Natural killer cell treated with Interleukin-12 subunit alpha and Interleukin-12 subunit beta and Interleukin-15 and Interleukin-18, amount 100 ng/mL, for 72 hours (primary cell): Measurements from ENCODE around the gene EML4. TPM values are rescaled to one million over a fixed set of nuclear protein-coding genes. Genes with fewer than 3 reads are reported as not detected.

Experiments used
- ATAC-seq, 2 donors: fragments of 150-1000 bp; cut with Tn5 transposase in 1 of 2; sonication (Bioruptor Pico), chemical (Tn5 transposase) in 1 of 2; 2 replicates each; pipeline ENCODE4 v1.10.0; 2021
- DNase-seq: peaks from one replicate; pipeline ENCODE4 v3.0.0; 2022; ENCODE audit warnings: low spot score
- H3K27ac Mint-ChIP-seq, 2 donors: 1 replicate in 1 of 2; 2 replicates in 1 of 2; pipeline ENCODE4 v1.8.0; 2022; ENCODE audit warnings: mixed read lengths in 2 of 2, mild to moderate bottlenecking in 1 of 2, moderate library complexity in 1 of 2
- H3K27me3 Mint-ChIP-seq, 2 donors: 1 replicate in 1 of 2; 2 replicates in 1 of 2; pipeline ENCODE4 v1.8.0; 2022; ENCODE audit warnings: mixed read lengths in 2 of 2
- H3K36me3 Mint-ChIP-seq: one replicate; pipeline ENCODE4 v1.8.0; 2022; ENCODE audit warnings: mixed read lengths
- H3K4me1 Mint-ChIP-seq, 2 donors: 1 replicate in 1 of 2; 2 replicates in 1 of 2; pipeline ENCODE4 v1.8.0; 2022; ENCODE audit warnings: low read depth in 2 of 2, mixed read lengths in 2 of 2, mild to moderate bottlenecking in 1 of 2
- H3K4me3 Mint-ChIP-seq: one replicate; pipeline ENCODE4 v1.8.0; 2022; ENCODE audit warnings: mixed read lengths
- H3K9me3 Mint-ChIP-seq: 2 replicates; pipeline ENCODE4 v1.8.0; 2022; ENCODE audit warnings: mixed read lengths
- total RNA-seq, 2 donors: library from RNA; stranded (reverse); gene quantifications; one replicate each; pipeline ENCODE4 v1.2.3, GENCODE V29; 2022

The EML4 gene
- total RNA-seq, 2 donors from 2014 or later, result 73.4 to 140 TPM

GRCh38 chr2:42147641-42148274, 21.4 kb upstream of the EML4 start:
- Mint-ChIP-seq H3K27me3 (no peaks in the 10 kb centered on the region), H3K36me3 (no peaks in the 10 kb centered on the region), H3K4me3 (no peak overlapping the region), H3K9me3 (no peaks in the 10 kb centered on the region), H3K4me1 (peaks cover 6 to 9% of the 10 kb centered on the region in 2 donors), H3K27ac (no peak overlapping the region)
- DNase-seq (no peak), ATAC-seq (no peak)

GRCh38 chr2:42150159-42150558, 19.0 kb upstream of the EML4 start:
- Mint-ChIP-seq H3K4me3 (no peak overlapping the region), H3K27ac (no peak overlapping the region), H3K4me1 (no peaks in the 10 kb centered on the region), H3K9me3 (no peaks in the 10 kb centered on the region), H3K27me3 (no peaks in the 10 kb centered on the region), H3K36me3 (no peaks in the 10 kb centered on the region)
- DNase-seq (no peak), ATAC-seq (peak in 1 of 2 donors; percentile 46)

- ATAC-seq (no peak), DNase-seq (no peak)
- Mint-ChIP-seq H3K27me3 (no peaks in the 10 kb centered on the region), H3K4me1 (no peaks in the 10 kb centered on the region), H3K36me3 (no peaks in the 10 kb centered on the region), H3K4me3 (no peak overlapping the region), H3K27ac (no peak overlapping the region), H3K9me3 (no peaks in the 10 kb centered on the region)
Observed at GRCh38 chr2:42153944-42154581, 15.1 kb upstream of the EML4 start.

GRCh38 chr2:42156721-42157120, 12.4 kb upstream of the EML4 start:
- H3K4me3 Mint-ChIP-seq, result no peak overlapping the region
- no peak overlapping the region for H3K27ac Mint-ChIP-seq
- no peaks in the 10 kb centered on the region for H3K9me3 Mint-ChIP-seq
- no peaks in the 10 kb centered on the region for H3K27me3 Mint-ChIP-seq
- ATAC-seq (no peak), DNase-seq (no peak)
- H3K36me3 Mint-ChIP-seq, result no peaks in the 10 kb centered on the region
- no peaks in the 10 kb centered on the region for H3K4me1 Mint-ChIP-seq

- Mint-ChIP-seq H3K4me3 (no peak overlapping the region), H3K27ac (no peak overlapping the region), H3K27me3 (peaks cover 8 to 10% of the 10 kb centered on the region in 2 donors), H3K36me3 (no peaks in the 10 kb centered on the region), H3K4me1 (no peaks in the 10 kb centered on the region), H3K9me3 (no peaks in the 10 kb centered on the region)
- DNase-seq (no peak), ATAC-seq (no peak)
Observed at GRCh38 chr2:42161444-42161843, 7.7 kb upstream of the EML4 start.

GRCh38 chr2:42163444-42164045, 5.6 kb upstream of the EML4 start:
- Mint-ChIP-seq H3K27me3 (peaks cover 8 to 10% of the 10 kb centered on the region in 2 donors), H3K36me3 (no peaks in the 10 kb centered on the region), H3K27ac (no peak overlapping the region), H3K4me1 (peaks cover 0 to 2% of the 10 kb centered on the region in 2 donors), H3K9me3 (no peaks in the 10 kb centered on the region), H3K4me3 (no peak overlapping the region)
- DNase-seq (no peak), ATAC-seq (no peak)

GRCh38 chr2:42164046-42164445, 5.1 kb upstream of the EML4 start:
- H3K27ac Mint-ChIP-seq, result no peak overlapping the region
- DNase-seq (no peak), ATAC-seq (no peak)
- H3K9me3 Mint-ChIP-seq, result no peaks in the 10 kb centered on the region
- no peaks in the 10 kb centered on the region for H3K36me3 Mint-ChIP-seq
- peaks cover 0 to 6% of the 10 kb centered on the region in 2 donors for H3K4me1 Mint-ChIP-seq
- H3K4me3 Mint-ChIP-seq, result no peak overlapping the region
- peaks cover 8 to 10% of the 10 kb centered on the region in 2 donors for H3K27me3 Mint-ChIP-seq

GRCh38 chr2:42164971-42165370, 4.2 kb upstream of the EML4 start:
- ATAC-seq, result no peak
- Mint-ChIP-seq H3K9me3 (no peaks in the 10 kb centered on the region), H3K4me3 (no peak overlapping the region)

GRCh38 chr2:42167458-42167857, 1.7 kb upstream of the EML4 start:
- H3K27me3 Mint-ChIP-seq, result peaks cover 8 to 10% of the 10 kb centered on the region in 2 donors
- peaks cover 0 to 6% of the 10 kb centered on the region in 2 donors for H3K4me1 Mint-ChIP-seq
- no peaks in the 10 kb centered on the region for H3K9me3 Mint-ChIP-seq
- no peak overlapping the region for H3K27ac Mint-ChIP-seq
- no peaks in the 10 kb centered on the region for H3K36me3 Mint-ChIP-seq
- no peak overlapping the region for H3K4me3 Mint-ChIP-seq
- ATAC-seq (no peak), DNase-seq (no peak)

More at GRCh38 chr2:42164971-42165370, 4.2 kb upstream of the EML4 start:
- peaks cover 8 to 10% of the 10 kb centered on the region in 2 donors for H3K27me3 Mint-ChIP-seq
- no peak for DNase-seq
- peaks cover 0 to 6% of the 10 kb centered on the region in 2 donors for H3K4me1 Mint-ChIP-seq
- H3K36me3 Mint-ChIP-seq, result no peaks in the 10 kb centered on the region
- no peak overlapping the region for H3K27ac Mint-ChIP-seq

- peak overlapping the region; percentile 23 for H3K4me3 Mint-ChIP-seq
- H3K36me3 Mint-ChIP-seq, result no peaks in the 10 kb centered on the region
- H3K27me3 Mint-ChIP-seq, result peaks cover under 1 to 5% of the 10 kb centered on the region in 2 donors
- no peaks in the 10 kb centered on the region for H3K9me3 Mint-ChIP-seq
- peak overlapping the region in 1 of 2 donors; percentile 65 for H3K27ac Mint-ChIP-seq
- peaks cover 9 to 11% of the 10 kb centered on the region in 2 donors for H3K4me1 Mint-ChIP-seq
- DNase-seq (no peak), ATAC-seq (no peak)
Observed at GRCh38 chr2:42168459-42169099, 574 bp upstream of the EML4 start.

GRCh38 chr2:42169874-42170521, 845 bp downstream of the EML4 start:
- ATAC-seq (peak in 1 of 2 donors; percentile 1), DNase-seq (no peak)
- no peaks in the 10 kb centered on the region for H3K9me3 Mint-ChIP-seq
- H3K4me3 Mint-ChIP-seq, result no peak overlapping the region
- no peaks in the 10 kb centered on the region for H3K27me3 Mint-ChIP-seq
- peaks cover 9 to 11% of the 10 kb centered on the region in 2 donors for H3K4me1 Mint-ChIP-seq
- H3K27ac Mint-ChIP-seq, result no peak overlapping the region
- H3K36me3 Mint-ChIP-seq, result no peaks in the 10 kb centered on the region

- DNase-seq, result no peak
- Mint-ChIP-seq H3K9me3 (no peaks in the 10 kb centered on the region), H3K4me3 (no peak overlapping the region), H3K27me3 (no peaks in the 10 kb centered on the region), H3K4me1 (peaks cover 11% of the 10 kb centered on the region in 2 donors), H3K27ac (no peak overlapping the region), H3K36me3 (no peaks in the 10 kb centered on the region)
- ATAC-seq, result no peak
Observed at GRCh38 chr2:42170619-42171395, 1.7 kb downstream of the EML4 start.

GRCh38 chr2:42171396-42171980, 2.3 kb downstream of the EML4 start:
- Mint-ChIP-seq H3K9me3 (no peaks in the 10 kb centered on the region), H3K27ac (no peak overlapping the region), H3K27me3 (no peaks in the 10 kb centered on the region), H3K4me3 (no peak overlapping the region), H3K4me1 (peaks cover 17 to 18% of the 10 kb centered on the region in 2 donors), H3K36me3 (peaks cover 6% of the 10 kb centered on the region)
- DNase-seq (no peak), ATAC-seq (no peak)
